Stomach (tissue), 9 donors: Measurements from ENCODE around the gene PAK5. TPM values are rescaled to one million over a fixed set of nuclear protein-coding genes. Genes with fewer than 3 reads are reported as not detected.

Experiments used
- DNase-seq, 2 donors: peaks; one replicate each; pipeline versions ENCODE4 v3.0.0 to v3.0.0-alpha.2; 2013 to 2019
- H3K27ac ChIP-seq, 5 donors: fragments of 200-600 bp in 4 of 5; sonication (generic) in 4 of 5; one replicate each; pipeline ENCODE4 v1.5.1; 2013 to 2019; ENCODE audit warnings: mild to moderate bottlenecking in 1 of 5, moderate library complexity in 1 of 5
- H3K27me3 ChIP-seq, 3 donors: fragments of 200-600 bp; sonication (generic); one replicate each; pipeline ENCODE4 v1.5.1; 2017 to 2019; ENCODE audit warnings: mixed run types in 1 of 3
- H3K36me3 ChIP-seq, 4 donors: fragments of 200-600 bp; sonication (generic); 1 replicate in 3 of 4; 2 replicates in 1 of 4; pipeline ENCODE4 v1.5.1; 2016 to 2019
- H3K4me1 ChIP-seq, 4 donors: fragments of 200-600 bp; sonication (generic); one replicate each; pipeline ENCODE4 v1.5.1; 2016 to 2019
- H3K4me3 ChIP-seq, 4 donors: fragments of 200-600 bp; sonication (generic) in 3 of 4; one replicate each; pipeline ENCODE4 v1.5.1; 2016 to 2019; ENCODE audit warnings: mild to moderate bottlenecking in 1 of 4
- H3K9me3 ChIP-seq, 4 donors: fragments of 200-600 bp; sonication (generic); one replicate each; pipeline ENCODE4 v1.5.1; 2016 to 2019
- CTCF ChIP-seq, 7 experiments: fragments of 450-650 bp in 4 of 7; fragments of 200-600 bp in 3 of 7; sonication (generic) in 3 of 7; IDR thresholded peaks; one replicate each; pipeline ENCODE4 v1.5.1; 2016 to 2019; ENCODE audit warnings: antibody characterized with exemption in 7 of 7, control low read depth in 2 of 7, mild to moderate bottlenecking in 1 of 7
- EP300 ChIP-seq: sonication (generic); formaldehyde crosslinking; IDR thresholded peaks from one replicate; pipeline ENCODE4 v1.6.1; 2017; ENCODE audit warnings: antibody characterized with exemption
- POLR2A ChIP-seq, 4 donors: fragments of 450-650 bp; IDR thresholded peaks; one replicate each; pipeline ENCODE4 v1.6.1; 2016; ENCODE audit warnings: antibody characterized with exemption in 4 of 4, control low read depth in 2 of 4, mild to moderate bottlenecking in 1 of 4, moderate library complexity in 1 of 4
- POLR2AphosphoS5 ChIP-seq, 3 donors: sonication (generic); formaldehyde crosslinking; IDR thresholded peaks; one replicate each; pipeline ENCODE4 v1.6.1; 2016; ENCODE audit warnings: antibody characterized with exemption in 3 of 3
- WGBS, 5 donors: extraction: QIAGEN DNeasy Blood & Tissue Kit in 3 of 5; methylation state at CpG; one replicate each; pipeline versions ENCODE4 v1.1.5 to v1.1.7; 2013 to 2018; 5-methylcytosine and 5-hydroxymethylcytosine counted together
- intact Hi-C: fragments of 100-400 bp; cut with DNase I; formaldehyde crosslinking; loops from one replicate; pipeline ENCODE4 v1.15.1; 2023; ENCODE audit warnings: low total_unique reads
- polyA plus RNA-seq, 3 donors: library from polyadenylated mRNA; stranded (reverse); fragments of 200-250 nt; gene quantifications; one replicate each; pipeline ENCODE4 v1.2.3, GENCODE V29; 2013
- total RNA-seq, 5 donors: library from RNA; depleted of rRNA; stranded (reverse); fragments of >200 nt; gene quantifications; one replicate each; pipeline versions ENCODE4 v1.1.0 to v1.2.3, GENCODE V29; 2014 to 2016
- donor health status: healthy with polysubstance abuse.
- donor health status: Bipolar disorder and iron deficiency.
- donor health status: healthy.

The PAK5 gene
- total and polyA plus RNA-seq, 8 donors: under 0.01 to 0.92 (median 0.35) TPM; not detected in 3

GRCh38 chr20:9493803-9494202 is 345.1 kb downstream of the PAK5 start:
- no peaks in the 10 kb centered on the region for H3K27me3 ChIP-seq
- H3K36me3 ChIP-seq: no peaks in the 10 kb centered on the region
- no peak overlapping the region for H3K4me3 ChIP-seq
- peak in 1 of 2 donors; percentile 54 for DNase-seq
- no peaks in the 10 kb centered on the region for H3K4me1 ChIP-seq
- no peaks in the 10 kb centered on the region for H3K9me3 ChIP-seq
- H3K27ac ChIP-seq: no peak overlapping the region
- 50 to 72% (median 57%) methylated on average over 2 of the region's 2 CpGs for WGBS, 5 donors
- TF ChIP-seq POLR2A (IDR thresholded peaks at IDR 0.05) (no peak), CTCF (IDR thresholded peaks at IDR 0.05) (no peak), POLR2AphosphoS5 (IDR thresholded peaks at IDR 0.05) (no peak), EP300 (no peak)
- intact Hi-C loops: no loop called here

- H3K4me1 ChIP-seq: no peaks in the 10 kb centered on the region
- H3K27ac ChIP-seq: no peak overlapping the region
- H3K4me3 ChIP-seq: no peak overlapping the region
- DNase-seq: no peak
- H3K36me3 ChIP-seq: no peaks in the 10 kb centered on the region
- WGBS, 5 donors: 61 to 68% (median 62%) methylated on average over 4 of the region's 4 CpGs
- no peaks in the 10 kb centered on the region for H3K9me3 ChIP-seq
- intact Hi-C loops: no loop called here
- no peaks in the 10 kb centered on the region for H3K27me3 ChIP-seq
- TF ChIP-seq CTCF (IDR thresholded peaks at IDR 0.05) (no peak), POLR2A (IDR thresholded peaks at IDR 0.05) (no peak), POLR2AphosphoS5 (IDR thresholded peaks at IDR 0.05) (no peak), EP300 (no peak)
These were observed 346.8 kb downstream of the PAK5 start for GRCh38 chr20:9492067-9492466.

GRCh38 chr20:9491324-9491723 is 347.6 kb downstream of the PAK5 start:
- Histone ChIP-seq H3K27ac (no peak overlapping the region), H3K36me3 (no peaks in the 10 kb centered on the region), H3K4me3 (no peak overlapping the region), H3K9me3 (no peaks in the 10 kb centered on the region), H3K4me1 (no peaks in the 10 kb centered on the region), H3K27me3 (no peaks in the 10 kb centered on the region)
- DNase-seq: no peak
- TF ChIP-seq POLR2AphosphoS5 (IDR thresholded peaks at IDR 0.05): no peak
- TF ChIP-seq POLR2A (IDR thresholded peaks at IDR 0.05): no peak
- no peak for TF ChIP-seq CTCF (IDR thresholded peaks at IDR 0.05)
- TF ChIP-seq EP300: no peak
- intact Hi-C loops: no loop called here
- 72 to 94% (median 85%) methylated on average over 1 of the region's 1 CpG for WGBS, 5 donors

- H3K27ac ChIP-seq: no peak overlapping the region
- no peaks in the 10 kb centered on the region for H3K27me3 ChIP-seq
- no peak overlapping the region for H3K4me3 ChIP-seq
- intact Hi-C loops: no loop called here
- TF ChIP-seq POLR2AphosphoS5 (IDR thresholded peaks at IDR 0.05): no peak
- no peak for TF ChIP-seq CTCF (IDR thresholded peaks at IDR 0.05)
- TF ChIP-seq EP300: no peak
- no peak for TF ChIP-seq POLR2A (IDR thresholded peaks at IDR 0.05)
- no peaks in the 10 kb centered on the region for H3K4me1 ChIP-seq
- no peak for DNase-seq
- H3K36me3 ChIP-seq: no peaks in the 10 kb centered on the region
- 87 to 93% (median 92%) methylated on average over 3 of the region's 3 CpGs for WGBS, 5 donors
- no peaks in the 10 kb centered on the region for H3K9me3 ChIP-seq
These were observed 348.2 kb downstream of the PAK5 start for GRCh38 chr20:9490631-9491030.
